Brain microvascular endothelial cell (primary cell): ENCODE measurements around the gene CDA.

Experiments
- DNase-seq: peaks from one replicate; pipeline ENCODE4 v3.0.0-alpha.2; 2020
- H3K27ac ChIP-seq: fragments of 250-450 bp; sonication (Bioruptor Pico); 2 replicates; pipeline ENCODE4 v1.5.1; 2020; ENCODE audit warnings: mild to moderate bottlenecking, moderate library complexity
- H3K27me3 ChIP-seq: fragments of 250-450 bp; sonication (Bioruptor Pico); replicated peaks from 2 replicates; pipeline ENCODE4 v1.5.1; 2020; ENCODE audit warnings: mild to moderate bottlenecking
- H3K36me3 ChIP-seq: fragments of 250-450 bp; sonication (Bioruptor Pico); replicated peaks from 2 replicates; pipeline ENCODE4 v1.5.1; 2020; ENCODE audit warnings: mild to moderate bottlenecking
- H3K4me3 ChIP-seq: 2 replicates; pipeline ENCODE4 v1.5.1; 2011; ENCODE audit warnings: low read depth, mild to moderate bottlenecking, control low read depth, low read length, moderate library complexity
- CTCF ChIP-seq: IDR thresholded peaks from 2 replicates; pipeline ENCODE4 v1.5.1; 2011; ENCODE audit warnings: low read depth, mild to moderate bottlenecking, moderate library complexity, low read length, control low read depth, inconsistent platforms; ENCODE audit errors: missing control alignments
- in situ Hi-C: cut with HindIII; loops from 2 replicates; pipeline ENCODE4 v1.10.0; 2017; ENCODE audit warnings: low sequenced_read_pairs, low pct_ligation_motif_present

The CDA gene

GRCh38 chr1:20648946-20649345 is 60.0 kb downstream of the CDA start:
- H3K4me3 ChIP-seq: no peak overlapping the region
- TF ChIP-seq CTCF: no peak
- peaks cover 63% of the 10 kb centered on the region for H3K36me3 ChIP-seq
- H3K27ac ChIP-seq: no peak overlapping the region
- in situ Hi-C loops: no loop called here
- no peak for DNase-seq
- H3K27me3 ChIP-seq: no peaks in the 10 kb centered on the region

- in situ Hi-C loops: no loop called here
- no peak for TF ChIP-seq CTCF
- no peak overlapping the region for H3K4me3 ChIP-seq
- peaks cover 74% of the 10 kb centered on the region for H3K36me3 ChIP-seq
- no peaks in the 10 kb centered on the region for H3K27me3 ChIP-seq
- H3K27ac ChIP-seq: no peak overlapping the region
- no peak for DNase-seq
Observed at GRCh38 chr1:20652300-20652699, 63.4 kb downstream of the CDA start.

- Histone ChIP-seq H3K27ac (no peak overlapping the region), H3K27me3 (no peaks in the 10 kb centered on the region), H3K4me3 (no peak overlapping the region), H3K36me3 (peaks cover 65% of the 10 kb centered on the region)
- no peak for DNase-seq
- in situ Hi-C loops: no loop called here
- no peak for TF ChIP-seq CTCF
Observed at GRCh38 chr1:20654104-20654690, 65.3 kb downstream of the CDA start.

GRCh38 chr1:20657024-20657423 is 68.1 kb downstream of the CDA start:
- no peak for TF ChIP-seq CTCF
- DNase-seq: no peak
- H3K27ac ChIP-seq: no peak overlapping the region
- H3K4me3 ChIP-seq: no peak overlapping the region
- H3K27me3 ChIP-seq: no peaks in the 10 kb centered on the region
- peaks cover 44% of the 10 kb centered on the region for H3K36me3 ChIP-seq
- in situ Hi-C loops: no loop called here

GRCh38 chr1:20658166-20658915 is 69.4 kb downstream of the CDA start:
- H3K27ac ChIP-seq: no peak overlapping the region
- no peaks in the 10 kb centered on the region for H3K27me3 ChIP-seq
- in situ Hi-C loops: no loop called here
- peaks cover 33% of the 10 kb centered on the region for H3K36me3 ChIP-seq
- no peak for TF ChIP-seq CTCF
- no peak for DNase-seq
- H3K4me3 ChIP-seq: no peak overlapping the region

- H3K27ac ChIP-seq: peak overlapping the region; percentile 13
Observed at GRCh38 chr1:20660363-20660762, 71.5 kb downstream of the CDA start.

More at GRCh38 chr1:20660363-20660762, 71.5 kb downstream of the CDA start:
- Histone ChIP-seq H3K27me3 (no peaks in the 10 kb centered on the region), H3K4me3 (peak overlapping the region; percentile 92), H3K36me3 (peaks cover 16% of the 10 kb centered on the region)
- DNase-seq: no peak
- no peak for TF ChIP-seq CTCF
- in situ Hi-C loops: no loop called here
